Thyroid gland (tissue), 4 donors: ENCODE results near the gene HS6ST2.

Experiments
- CTCF ChIP-seq, 6 experiments: fragments of 200-600 bp in 3 of 6; fragments of 450-650 bp in 3 of 6; sonication (generic) in 3 of 6; IDR thresholded peaks; one replicate each; pipeline ENCODE4 v1.5.1; 2016 to 2019; ENCODE audit warnings: antibody characterized with exemption in 6 of 6, mild to moderate bottlenecking in 2 of 6, inconsistent platforms in 1 of 6, moderate library complexity in 1 of 6
- POLR2A ChIP-seq, 2 donors: fragments of 450-650 bp; IDR thresholded peaks; one replicate each; pipeline ENCODE4 v1.6.1; 2017; ENCODE audit warnings: antibody characterized with exemption in 2 of 2, mild to moderate bottlenecking in 2 of 2, moderate library complexity in 1 of 2

- TF ChIP-seq CTCF (IDR thresholded peaks at IDR 0.05) (no peak), POLR2A (IDR thresholded peaks at IDR 0.05) (no peak)
Measured at GRCh38 chrX:132704769-132705168, 253.7 kb downstream of the HS6ST2 start.
